GM04504 (cell line): ENCODE measurements around the gene DLG2.
"Not testable (repeated sequence)": the region's sequence is repeated elsewhere in the genome, so short reads cannot be mapped to it uniquely, and the experiment has no call there.

Experiments used
- DNase-seq: peaks from one replicate; pipeline ENCODE4 v3.0.0-alpha.2; 2012; ENCODE audit warnings: low read depth

Gene DLG2

DNA sequence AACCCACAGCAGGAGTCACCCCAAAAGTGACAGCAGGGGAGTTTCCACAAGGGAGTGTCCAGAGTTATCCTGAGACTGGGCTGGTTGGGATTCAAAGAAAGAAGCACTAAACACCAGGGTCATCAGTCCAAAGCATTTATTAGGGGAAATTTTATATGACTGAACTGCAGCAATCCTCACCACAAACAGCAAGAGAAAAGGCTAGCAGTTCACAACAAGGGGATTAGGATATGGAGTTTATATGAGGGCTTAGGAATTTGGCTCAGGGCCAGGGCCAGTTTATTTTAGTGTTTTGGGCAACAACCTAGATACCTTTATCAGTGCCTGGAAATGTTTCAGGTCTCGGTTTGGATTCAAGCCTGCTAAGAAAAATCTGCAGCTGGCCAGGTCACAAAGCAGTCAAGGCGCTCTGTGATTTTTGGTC is 16.1 kb upstream of the DLG2 start:
- DNase-seq = no peak

DNA sequence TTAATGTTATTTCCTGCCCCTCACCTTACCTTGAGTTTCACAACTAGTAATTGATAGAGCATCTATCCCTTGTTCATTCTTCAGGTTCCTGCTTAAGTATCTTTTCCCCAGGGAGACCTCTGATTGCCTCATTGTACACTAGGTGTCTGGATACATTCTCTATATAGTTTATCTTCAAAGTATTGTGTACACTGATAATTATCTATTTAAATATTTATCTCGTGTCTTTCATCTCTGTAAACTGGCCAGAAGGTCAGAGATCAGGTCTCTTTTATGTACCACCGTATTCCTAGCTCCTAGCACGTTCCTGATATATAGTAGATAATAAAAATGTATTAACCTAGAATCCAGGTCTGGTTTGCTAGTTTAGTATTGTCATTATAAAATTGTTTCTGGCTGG is 7.6 kb upstream of the DLG2 start:
- no peak for DNase-seq

DNA sequence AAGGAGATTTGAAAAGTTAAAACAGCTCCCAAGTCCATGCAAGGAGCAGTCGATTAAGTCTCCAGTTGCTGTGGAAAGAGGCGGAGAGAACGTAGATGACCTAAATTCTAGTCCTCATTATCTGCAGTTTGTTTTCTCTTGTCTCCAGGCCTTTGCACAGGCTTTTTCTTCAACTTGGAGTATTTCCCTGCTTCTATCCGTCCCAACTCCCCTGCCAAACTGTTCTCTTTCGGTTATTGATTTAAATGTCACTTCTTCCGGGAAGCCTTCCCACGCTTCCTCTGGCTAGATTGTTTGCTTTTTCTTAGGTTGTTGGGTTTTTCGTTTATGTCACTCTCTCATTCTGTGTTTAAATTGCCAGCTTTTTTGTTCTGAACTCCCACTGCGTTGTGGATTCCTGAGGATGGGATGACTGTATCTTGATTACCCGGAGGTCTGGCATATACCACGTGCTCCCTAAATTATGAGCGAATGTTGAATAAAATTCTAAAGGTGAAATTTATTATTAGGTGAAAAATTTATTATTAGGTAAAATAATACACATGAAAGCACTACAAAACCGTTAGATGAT is 1.7 kb upstream of the DLG2 start:
- no peak for DNase-seq

DNA sequence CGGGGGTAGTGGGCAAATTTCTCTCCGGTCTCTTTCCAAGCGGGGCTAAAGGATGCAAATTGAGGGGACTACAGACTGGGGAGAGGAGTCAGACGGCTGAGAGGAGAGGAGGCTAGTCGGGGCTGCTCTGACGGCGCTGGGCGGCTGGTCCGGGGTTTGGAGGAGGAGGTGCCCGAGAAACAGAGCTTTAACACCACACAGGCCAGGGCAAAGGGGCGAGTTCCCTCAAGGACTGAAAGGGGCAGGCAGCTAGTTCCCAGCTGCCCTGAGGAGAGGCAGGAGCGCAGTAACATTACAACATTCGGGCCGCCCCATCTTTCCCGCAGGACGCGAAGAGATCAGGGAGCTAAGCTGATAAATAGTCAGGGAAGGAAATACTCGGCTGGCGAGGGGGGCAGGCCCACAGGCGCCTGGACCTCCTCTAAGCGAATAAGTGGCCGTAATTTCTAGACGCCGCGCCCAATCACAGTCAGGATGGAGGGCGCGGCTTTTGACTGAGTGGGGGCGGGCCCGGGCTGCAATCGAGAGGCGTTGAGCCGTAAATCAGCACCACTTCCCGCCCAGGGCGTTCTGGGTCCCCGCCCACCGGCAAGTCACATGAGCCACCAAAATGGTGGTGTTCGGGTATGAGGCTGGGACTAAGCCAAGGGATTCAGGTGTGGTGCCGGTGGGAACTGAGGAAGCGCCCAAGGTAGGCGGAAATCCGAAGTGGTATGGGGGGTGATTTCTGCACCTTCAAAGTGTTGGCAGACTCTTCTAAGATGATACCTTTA is 1.0 kb upstream of the DLG2 start, which contains the start of gene TMEM126B:
Gene TMEM126B, plus strand, starts transcription at position 596 of the 773 bp plus-strand sequence. Its CDS starts 15 bp downstream, at position 611.
- DNase-seq = peak; percentile 94

DNA sequence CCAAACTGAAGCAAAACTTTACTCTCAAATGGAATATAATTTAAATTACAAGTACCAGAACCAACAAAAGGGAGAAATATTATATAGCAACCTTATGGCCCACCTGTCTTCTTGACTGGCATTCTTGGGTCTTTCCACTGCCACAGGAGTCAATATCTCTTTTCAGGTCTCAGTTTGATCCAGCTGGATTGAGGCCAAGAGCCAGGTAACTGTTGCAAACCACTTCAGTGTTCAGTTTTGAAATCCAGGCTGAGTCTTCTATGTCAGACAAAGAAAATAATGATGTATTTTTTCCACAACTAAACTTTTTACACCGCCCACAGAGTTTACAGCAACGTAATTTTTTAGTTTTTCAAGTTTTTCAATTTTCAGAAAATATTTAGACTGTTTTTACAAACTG is 648 bp downstream of the DLG2 start:
- no peak for DNase-seq

DNA sequence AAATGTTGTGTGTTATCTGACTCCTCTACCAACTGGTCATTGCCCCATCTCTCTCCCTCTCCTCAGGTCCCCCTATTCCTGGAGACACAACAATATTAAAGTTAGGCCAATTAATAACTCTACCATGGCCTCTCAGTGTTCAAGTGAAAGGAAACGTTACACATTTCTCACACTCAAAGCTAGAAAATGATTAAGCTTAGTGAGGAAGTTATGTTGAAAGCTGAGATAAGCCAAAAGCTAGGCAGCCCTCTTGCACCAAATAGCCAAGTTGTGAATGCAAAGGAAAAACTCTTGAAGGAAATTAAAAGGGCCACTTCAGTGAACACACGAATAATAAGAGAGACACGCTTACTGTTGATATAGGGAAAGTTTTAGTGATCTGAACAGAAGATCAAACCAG is 6.9 kb downstream of the DLG2 start:
- DNase-seq = no peak

DNA sequence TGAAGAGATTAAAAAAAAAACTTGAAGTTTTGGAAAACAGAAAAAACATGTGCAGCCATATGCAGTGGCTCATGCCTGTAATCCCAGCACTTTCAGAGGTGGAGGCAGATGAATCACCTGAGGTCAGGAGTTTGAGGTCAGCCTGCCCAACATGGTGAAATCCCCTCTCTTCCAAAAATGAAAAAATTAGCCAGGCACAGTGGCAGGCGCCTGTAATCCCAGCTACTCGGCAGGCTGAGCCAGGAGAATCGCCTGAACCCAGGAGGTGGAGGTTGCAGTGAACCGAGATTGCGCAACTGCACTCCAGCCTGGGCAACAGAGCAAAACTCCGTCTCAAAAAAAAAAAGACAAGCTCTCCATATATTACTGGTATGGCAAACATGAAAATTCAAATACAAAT is 7.6 kb downstream of the DLG2 start:
- no peak for DNase-seq

DNA sequence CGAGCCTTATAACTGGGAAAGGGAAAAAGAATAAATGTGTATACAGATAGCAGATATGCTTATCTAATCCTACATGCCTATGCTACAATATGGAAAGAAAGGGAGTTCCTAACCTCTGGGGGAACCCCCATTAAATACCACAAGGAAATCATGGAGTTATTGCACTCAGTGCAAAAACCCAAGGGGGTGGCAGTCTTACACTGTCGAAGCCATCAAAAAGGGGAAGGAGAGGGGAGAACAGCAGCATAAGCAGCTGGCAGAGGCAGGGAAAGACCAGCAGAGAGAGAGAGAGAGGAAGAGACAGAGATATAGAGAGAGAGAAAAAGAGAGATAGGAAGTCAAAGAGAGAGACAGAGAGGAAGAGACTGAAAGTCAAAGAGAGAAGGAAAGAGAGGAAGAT is 15.5 kb downstream of the DLG2 start:
- DNase-seq = not testable (repeated sequence)

DNA sequence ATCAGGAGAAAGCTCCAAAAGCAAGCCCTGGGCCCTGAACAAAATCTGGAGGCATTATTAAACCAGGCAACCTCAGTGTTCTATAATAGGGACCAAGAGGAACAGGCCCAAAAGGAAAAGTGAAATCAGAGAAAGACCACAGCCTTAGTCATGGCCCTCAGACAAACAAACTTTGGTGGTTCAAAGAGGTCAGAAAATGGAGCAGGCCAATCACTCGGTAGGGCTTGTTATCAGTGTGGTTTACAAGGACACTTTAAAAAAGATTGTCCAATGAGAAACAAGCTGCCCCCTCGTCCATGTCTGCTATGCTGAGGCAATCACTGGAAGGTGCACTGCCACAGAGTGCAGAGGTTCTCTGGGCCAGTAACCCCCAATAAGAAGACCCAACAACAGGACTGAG is 17.9 kb downstream of the DLG2 start:
- DNase-seq = not testable (repeated sequence)

DNA sequence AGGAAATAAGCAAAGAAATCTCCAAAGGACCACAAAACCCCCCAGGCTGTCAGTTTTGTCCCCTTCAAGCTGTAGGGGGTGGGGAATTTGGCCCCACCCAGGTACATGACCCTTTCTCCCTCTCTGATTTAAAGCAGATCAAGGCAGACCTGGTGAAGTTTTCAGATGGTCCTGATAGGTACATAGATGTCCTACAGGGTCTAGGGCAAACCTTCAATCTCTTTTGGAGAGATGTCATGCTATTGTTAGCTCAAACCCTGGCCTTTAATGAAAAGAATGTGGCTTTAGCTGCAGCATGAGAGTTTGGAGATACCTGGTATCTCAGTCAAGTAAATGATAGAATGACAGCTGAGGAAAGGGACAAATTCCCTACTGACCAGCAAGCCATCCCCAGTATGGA is 18.5 kb downstream of the DLG2 start:
- not testable (repeated sequence) for DNase-seq

DNA sequence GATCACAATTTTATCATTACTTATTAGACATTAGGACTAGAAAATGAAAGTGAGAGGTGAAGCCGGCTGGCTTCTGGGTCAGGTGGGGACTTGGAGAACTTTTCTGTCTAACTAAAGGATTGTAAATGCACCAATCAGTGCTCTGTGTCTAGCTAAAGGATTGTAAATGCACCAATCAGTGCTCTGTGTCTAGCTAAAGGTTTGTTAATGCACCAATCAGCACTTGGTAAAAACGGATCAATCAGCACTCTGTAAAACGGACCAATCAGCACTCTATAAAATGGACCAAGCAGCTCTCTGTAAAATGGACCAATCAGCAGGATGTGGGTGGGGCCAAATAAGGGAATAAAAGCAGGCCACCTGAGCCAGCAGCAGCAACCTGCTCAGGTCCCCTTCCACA is 20.9 kb downstream of the DLG2 start:
- DNase-seq = not testable (repeated sequence)

DNA sequence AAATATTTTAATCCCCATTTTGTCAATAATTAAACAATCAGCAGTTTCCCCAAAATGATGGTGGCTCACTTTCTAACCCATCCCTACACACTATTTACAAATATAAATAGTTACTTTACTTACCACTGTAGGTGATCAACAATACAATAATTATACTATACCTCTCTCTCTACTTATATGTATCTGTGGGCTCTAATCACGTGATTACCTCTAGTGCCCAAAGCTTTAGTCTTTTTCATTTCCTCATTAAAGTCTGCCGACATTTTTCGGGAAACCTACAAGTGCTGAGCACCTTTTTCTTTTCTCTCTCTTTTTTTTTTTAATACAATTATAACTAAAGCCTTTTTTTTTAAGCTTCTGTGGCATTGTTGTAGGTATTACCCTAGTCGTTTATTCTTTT is 23.9 kb downstream of the DLG2 start:
- DNase-seq = no peak

DNA sequence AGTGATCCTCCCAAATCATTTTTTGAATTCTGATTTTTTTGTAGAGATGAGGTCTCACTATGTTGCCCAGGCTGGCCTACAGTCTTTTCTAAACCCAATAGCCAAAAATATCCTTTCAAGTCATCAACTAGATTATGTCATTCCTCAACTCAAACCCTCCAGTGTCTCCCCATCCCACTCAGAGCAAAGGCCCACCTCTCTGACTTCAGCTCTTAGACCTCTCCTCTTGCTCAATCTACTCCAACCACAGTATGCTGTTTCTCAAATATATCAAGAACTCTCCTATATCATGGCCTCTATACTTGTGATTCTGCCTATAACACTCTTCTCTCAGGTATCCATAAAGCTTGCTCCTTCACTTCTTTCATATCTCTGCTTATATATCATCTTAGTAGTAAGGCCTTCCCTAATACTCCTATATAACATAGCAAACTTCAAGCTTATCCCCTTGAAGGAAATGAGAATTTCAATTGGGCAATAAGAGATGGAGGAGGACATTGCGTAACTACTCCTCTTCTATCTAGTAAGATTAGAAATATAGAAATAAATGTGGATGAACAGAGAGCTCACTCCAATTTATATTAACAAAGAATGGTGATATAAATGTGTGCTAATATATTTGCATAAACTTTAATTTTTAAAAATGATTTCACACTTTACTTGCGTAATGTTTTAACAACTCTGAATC is 24.5 kb downstream of the DLG2 start:
- DNase-seq = no peak

DNA sequence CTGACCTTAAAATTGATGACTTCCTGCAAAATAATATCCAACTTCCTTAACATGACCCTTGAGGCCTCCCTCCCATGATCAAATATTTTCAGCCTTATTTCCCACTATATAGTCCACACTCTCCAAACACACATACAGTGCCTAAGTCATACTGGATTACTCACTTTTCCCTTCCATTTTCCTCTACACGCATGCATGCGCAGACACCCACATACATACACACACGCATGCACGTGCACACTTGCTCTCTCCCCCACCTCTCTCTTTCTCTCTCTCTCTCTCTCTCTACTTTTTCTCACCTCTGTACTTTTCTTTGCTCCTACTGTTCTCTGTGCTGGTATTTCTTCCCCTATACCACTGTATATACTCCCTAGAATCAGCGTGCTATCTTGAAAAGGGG is 28.1 kb downstream of the DLG2 start:
- no peak for DNase-seq

DNA sequence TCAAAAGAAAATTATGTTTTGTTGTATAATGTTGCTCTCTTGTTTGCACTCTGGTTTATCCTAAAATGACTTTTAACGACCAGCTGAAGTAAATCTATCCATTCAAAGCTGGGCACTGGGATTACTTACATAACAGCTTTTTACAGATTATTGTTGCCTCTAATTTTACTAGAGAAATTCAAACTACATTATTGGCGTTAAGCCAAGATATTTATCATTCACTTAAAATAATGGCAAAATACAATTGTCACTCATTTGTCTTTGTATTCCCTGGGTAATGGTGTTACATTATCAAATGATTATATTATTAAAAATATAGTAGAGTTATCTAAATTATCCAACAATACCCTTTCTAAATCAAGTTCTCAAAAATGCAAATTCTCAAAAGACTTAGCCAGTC is 30.3 kb downstream of the DLG2 start:
- DNase-seq = no peak

DNA sequence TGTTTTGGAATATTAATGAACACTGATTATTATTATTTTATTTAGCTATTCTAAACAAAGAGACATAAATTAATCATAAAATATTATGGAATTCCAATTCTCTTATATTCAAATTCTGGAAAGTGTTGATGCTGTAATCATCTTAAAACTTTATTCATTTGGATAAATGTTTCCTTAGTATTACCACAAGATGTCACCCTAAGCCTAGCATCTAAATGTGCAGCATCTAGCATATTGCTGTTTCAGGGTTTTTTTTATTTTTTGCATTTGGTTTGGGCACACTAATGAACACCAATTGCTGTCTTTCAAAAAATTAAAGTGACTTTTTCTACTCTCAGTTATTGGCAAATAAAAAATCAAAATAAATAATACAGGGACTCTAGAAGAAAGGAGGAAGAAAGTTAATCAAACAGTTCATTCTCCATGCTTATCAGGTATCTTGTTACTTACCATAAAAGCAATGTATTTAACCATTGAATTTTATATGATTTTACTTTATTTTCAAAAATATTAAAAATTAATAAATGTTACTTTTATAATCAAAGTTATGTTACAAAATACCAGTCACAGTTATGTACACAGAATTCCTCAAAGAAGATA is 31.8 kb downstream of the DLG2 start:
- peak; percentile 11 for DNase-seq

DNA sequence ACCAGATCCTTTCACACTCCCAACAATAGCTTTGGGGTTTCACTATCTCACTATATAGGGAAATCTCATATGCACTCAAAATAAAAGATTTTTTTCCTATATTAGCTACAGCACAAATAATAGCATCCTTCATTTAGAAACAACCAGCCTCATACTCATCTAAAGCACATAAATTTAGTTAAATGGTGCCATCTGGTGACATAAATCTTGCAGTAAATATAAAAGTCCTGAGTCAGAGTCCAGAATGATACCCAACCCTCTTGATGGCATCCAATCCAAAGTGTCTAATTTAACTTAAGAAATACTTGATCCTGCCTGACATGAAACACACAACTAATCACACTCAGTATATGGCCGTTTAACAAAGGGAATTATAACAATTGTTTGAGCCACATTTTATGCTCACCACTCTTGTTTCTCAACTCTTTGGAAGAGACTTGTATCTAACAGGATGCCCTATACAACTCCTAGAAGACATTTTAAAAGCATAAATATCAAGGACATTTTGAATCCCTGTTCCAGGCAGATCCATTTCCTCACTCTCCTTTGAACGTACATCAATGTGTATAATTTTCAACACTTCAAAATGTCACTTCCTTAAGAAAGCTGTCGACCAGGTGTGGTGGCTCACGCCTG is 36.2 kb downstream of the DLG2 start:
- DNase-seq = peak; percentile 24

DNA sequence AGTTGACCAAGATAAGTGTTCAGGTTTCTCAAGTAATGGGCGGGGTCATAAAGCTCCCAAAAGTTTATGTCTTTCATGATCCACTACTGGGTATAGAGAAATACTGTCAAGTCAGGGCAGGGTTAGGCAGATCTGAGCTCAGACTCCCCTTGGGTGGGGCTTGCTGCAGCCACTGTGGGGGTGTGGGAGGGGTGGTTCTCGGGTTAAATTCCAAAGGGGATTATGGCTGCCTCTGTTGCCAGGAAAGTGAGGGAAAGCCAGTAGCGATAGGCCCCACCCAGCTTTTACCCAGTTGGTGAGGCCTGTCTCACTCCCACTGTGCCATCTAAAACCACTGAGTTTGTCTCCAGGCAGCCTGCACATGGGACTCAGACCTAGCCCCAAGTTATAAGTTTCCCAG is 37.8 kb downstream of the DLG2 start:
- no peak for DNase-seq

DNA sequence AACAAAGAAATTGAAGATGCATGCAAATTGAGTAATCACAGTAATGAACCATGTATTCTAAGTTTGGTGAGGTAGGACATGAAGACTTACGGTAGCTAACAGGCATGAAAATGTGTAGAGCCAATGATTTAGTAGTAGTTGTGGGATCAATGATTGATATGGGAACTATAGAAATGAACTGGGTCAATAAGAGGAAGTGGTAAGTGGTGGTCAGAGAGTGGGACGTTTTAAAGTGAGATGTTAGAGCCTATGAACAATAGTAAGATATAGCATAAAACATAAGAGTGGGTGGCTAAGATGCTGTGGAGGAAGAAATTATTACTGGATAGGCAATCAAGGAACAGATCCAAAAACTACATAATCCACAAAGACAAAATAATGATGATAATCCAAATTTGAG is 45.0 kb downstream of the DLG2 start:
- DNase-seq = no peak

DNA sequence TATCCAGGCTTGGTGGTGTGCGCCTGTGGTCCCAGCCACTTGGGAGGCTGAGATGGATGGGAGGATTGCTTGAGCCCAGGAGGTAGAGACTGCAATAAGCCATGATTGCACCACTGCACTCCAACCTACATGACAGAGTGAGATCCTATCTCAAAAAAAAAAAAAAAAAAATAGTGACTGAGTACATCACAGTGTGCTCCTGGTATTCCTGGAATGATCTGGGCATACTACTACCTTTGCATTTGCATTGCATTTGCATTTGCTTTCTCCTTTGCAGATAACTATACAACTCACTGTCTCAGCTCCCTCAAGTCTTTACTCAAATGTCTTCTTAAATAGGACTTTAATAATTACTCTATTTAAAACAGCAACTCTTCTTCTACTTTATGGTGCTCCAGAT is 51.8 kb downstream of the DLG2 start:
- no peak for DNase-seq

DNA sequence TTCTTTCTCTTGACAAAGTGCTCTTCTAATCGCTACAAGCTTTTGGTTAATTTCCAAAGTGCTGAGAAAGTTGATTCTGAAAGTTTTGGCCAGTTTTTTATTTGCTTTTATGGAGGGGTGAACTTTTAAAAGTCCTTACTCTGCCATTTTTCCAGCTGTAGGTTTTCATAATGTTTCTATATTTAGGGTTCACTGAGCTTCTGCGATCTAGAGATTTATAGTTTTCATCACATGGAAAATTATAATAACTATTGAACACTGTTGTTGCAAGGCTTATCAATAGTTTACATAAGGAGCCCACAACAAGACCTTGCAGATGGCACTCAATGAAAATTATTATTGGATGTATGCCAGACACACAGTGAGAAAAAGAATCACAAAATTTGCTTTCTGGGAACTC is 55.1 kb downstream of the DLG2 start:
- DNase-seq = no peak

DNA sequence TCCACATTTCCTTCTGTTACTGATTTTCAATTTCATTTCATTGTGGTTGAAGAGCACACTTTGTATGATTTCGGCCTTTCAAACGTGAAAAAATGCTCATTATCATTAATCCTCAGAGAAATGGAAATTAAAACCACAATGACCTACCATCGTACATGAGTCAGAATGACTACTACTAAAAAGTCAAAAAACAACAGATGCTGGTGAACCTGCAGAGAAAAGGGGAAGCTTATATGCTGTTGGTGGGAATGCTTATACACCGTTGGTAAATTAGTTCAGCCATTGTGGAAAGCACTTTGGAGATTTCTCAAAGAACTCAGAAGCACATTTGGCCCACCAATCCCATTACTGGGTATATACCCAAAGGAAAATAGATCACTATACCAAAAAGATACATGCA is 57.6 kb downstream of the DLG2 start:
- no peak for DNase-seq
